ENCODE measurements around the gene CH25H. TPM values are rescaled to one million over a fixed set of nuclear protein-coding genes. Genes with fewer than 3 reads are reported as not detected.

CH25H gene
- total and polyA plus RNA-seq, 11 donors = 0.24 to 3.5 (median 0.40) TPM

- no peaks in the 10 kb centered on the region for H3K9me3 ChIP-seq
- intact Hi-C loops (cut with DNase I) = no loop called here
- ATAC-seq (no peak), DNase-seq (no peak)
- H3K27me3 ChIP-seq = no peaks in the 10 kb centered on the region
- no peak overlapping the region for H3K27ac ChIP-seq
- no peaks in the 10 kb centered on the region for H3K36me3 ChIP-seq
- peaks cover 0 to 21% (median 0%) of the 10 kb centered on the region in 12 donors for H3K4me1 ChIP-seq
- no peak overlapping the region for H3K4me3 ChIP-seq
- no peak for TF ChIP-seq CTCF (IDR thresholded peaks at IDR 0.05)
- TF ChIP-seq POLR2A (IDR thresholded peaks at IDR 0.05) = no peak
- WGBS, 4 donors = 66 to 90% (median 75%) methylated on average over 4 of the region's 4 CpGs
These were observed 42.2 kb downstream of the CH25H start for GRCh38 chr10:89164920-89165319.

GRCh38 chr10:89164080-89164479 is 43.0 kb downstream of the CH25H start:
- no peak for TF ChIP-seq POLR2A (IDR thresholded peaks at IDR 0.05)
- Histone ChIP-seq H3K4me1 (peaks cover 0 to 21% (median 0%) of the 10 kb centered on the region in 12 donors), H3K4me3 (peak overlapping the region in 2 of 12 donors; percentile 20 to 22), H3K36me3 (no peaks in the 10 kb centered on the region), H3K27ac (peak overlapping the region in 3 of 12 donors; percentile 33 to 85 (median 43)), H3K27me3 (no peaks in the 10 kb centered on the region), H3K9me3 (no peaks in the 10 kb centered on the region)
- WGBS, 4 donors = 76 to 87% (median 85%) methylated on average over 3 of the region's 3 CpGs
- ATAC-seq (peak in 1 of 4 donors; percentile 56), DNase-seq (no peak)
- intact Hi-C loops (cut with DNase I) = no loop called here

GRCh38 chr10:89163265-89163995 is 43.7 kb downstream of the CH25H start:
- intact Hi-C loops (cut with DNase I) = no loop called here
- Histone ChIP-seq H3K36me3 (no peaks in the 10 kb centered on the region), H3K4me3 (peak overlapping the region in 2 of 12 donors; percentile 20 to 22), H3K4me1 (peaks cover 0 to 21% (median 0%) of the 10 kb centered on the region in 12 donors), H3K27me3 (no peaks in the 10 kb centered on the region), H3K9me3 (no peaks in the 10 kb centered on the region), H3K27ac (peak overlapping the region in 3 of 12 donors; percentile 33 to 85 (median 43))
- no peak for TF ChIP-seq CTCF (IDR thresholded peaks at IDR 0.05)
- TF ChIP-seq POLR2A (IDR thresholded peaks at IDR 0.05) = no peak
- ATAC-seq (peak in 3 of 4 donors; percentile 49 to 74 (median 55)), DNase-seq (peak in 4 of 5 donors; percentile 23 to 37 (median 28))
- 66 to 87% (median 78%) methylated on average over 6 of the region's 6 CpGs for WGBS, 4 donors

- ATAC-seq = no peak
These were observed 44.5 kb downstream of the CH25H start for GRCh38 chr10:89162596-89162995.

More at GRCh38 chr10:89162596-89162995, 44.5 kb downstream of the CH25H start:
- no peak for DNase-seq
- Histone ChIP-seq H3K9me3 (no peaks in the 10 kb centered on the region), H3K4me1 (peaks cover 0 to 21% (median 0%) of the 10 kb centered on the region in 12 donors), H3K4me3 (no peak overlapping the region), H3K27me3 (no peaks in the 10 kb centered on the region), H3K36me3 (no peaks in the 10 kb centered on the region), H3K27ac (no peak overlapping the region)
- intact Hi-C loops (cut with DNase I) = no loop called here
- TF ChIP-seq CTCF (IDR thresholded peaks at IDR 0.05) (no peak), POLR2A (IDR thresholded peaks at IDR 0.05) (no peak)

Measured in heart left ventricle (tissue), 16 donors.